Left lobe of liver (tissue), 2 donors: ENCODE measurements around the gene ACTBL2. TPM values are rescaled to one million over a fixed set of nuclear protein-coding genes. Genes with fewer than 3 reads are reported as not detected.
"Not testable (repeated sequence)": the region's sequence is repeated elsewhere in the genome, so short reads cannot be mapped to it uniquely, and the experiment has no call there.

Source experiments
- ATAC-seq: fragments of 200-7000 bp; cut with Tn5 transposase; one replicate; pipeline ENCODE4 v1.9.1; 2020; ENCODE audit warnings: mild to moderate bottlenecking, moderate library complexity
- DNase-seq: peaks from one replicate; pipeline ENCODE4 v3.0.0-alpha.2; 2020; ENCODE audit warnings: low spot score
- total RNA-seq: library from RNA; stranded (reverse); gene quantifications from one replicate; pipeline ENCODE4 v1.2.1, GENCODE V29; 2021
- donor health status: DM: no; HTN: no; CAD: no; lungs with moderate emphysema.
- donor health status: DM: no; HTN: yes; CAD: no.

Gene ACTBL2
- total RNA-seq, 1 donor from 2014 or later, result not detected

- ATAC-seq (peak; percentile 11), DNase-seq (no peak)
Measured at GRCh38 chr5:57494104-57495098, 11.8 kb upstream of the ACTBL2 start.

- DNase-seq, result no peak
- ATAC-seq, result no peak
Measured at GRCh38 chr5:57493034-57493433, 10.4 kb upstream of the ACTBL2 start.

- ATAC-seq, result no peak
- no peak for DNase-seq
Measured at GRCh38 chr5:57492632-57493031, 10.0 kb upstream of the ACTBL2 start.

GRCh38 chr5:57491369-57491965 lies 8.9 kb upstream of the ACTBL2 start:
- ATAC-seq, result no peak

GRCh38 chr5:57488215-57488955 lies 5.8 kb upstream of the ACTBL2 start:
- peak; percentile 31 for ATAC-seq

More at GRCh38 chr5:57491369-57491965, 8.9 kb upstream of the ACTBL2 start:
- no peak for DNase-seq

GRCh38 chr5:57486027-57486602 lies 3.5 kb upstream of the ACTBL2 start:
- no peak for DNase-seq
- no peak for ATAC-seq

More at GRCh38 chr5:57488215-57488955, 5.8 kb upstream of the ACTBL2 start:
- DNase-seq, result no peak

- DNase-seq, result no peak
- no peak for ATAC-seq
Measured at GRCh38 chr5:57478826-57479225, 3.8 kb downstream of the ACTBL2 start.

- DNase-seq, result no peak
- no peak for ATAC-seq
Measured at GRCh38 chr5:57476601-57477056, 6.0 kb downstream of the ACTBL2 start.

GRCh38 chr5:57470339-57470738 lies 12.3 kb downstream of the ACTBL2 start:
- ATAC-seq (no peak), DNase-seq (no peak)

- ATAC-seq, result no peak
- no peak for DNase-seq
Measured at GRCh38 chr5:57468481-57469163, 14.0 kb downstream of the ACTBL2 start.

- ATAC-seq, result no peak
Measured at GRCh38 chr5:57466544-57466943, 16.1 kb downstream of the ACTBL2 start.

GRCh38 chr5:57460056-57460455 lies 22.6 kb downstream of the ACTBL2 start:
- ATAC-seq, DNase-seq: not testable (repeated sequence)

More at GRCh38 chr5:57466544-57466943, 16.1 kb downstream of the ACTBL2 start:
- DNase-seq, result no peak

- DNase-seq (no peak), ATAC-seq (no peak)
Measured at GRCh38 chr5:57458443-57458842, 24.2 kb downstream of the ACTBL2 start.

GRCh38 chr5:57456531-57457135 lies 26.0 kb downstream of the ACTBL2 start:
- DNase-seq, result no peak
- no peak for ATAC-seq

GRCh38 chr5:57455511-57456455 lies 26.8 kb downstream of the ACTBL2 start:
- ATAC-seq (no peak), DNase-seq (no peak)

- DNase-seq, result no peak
- ATAC-seq, result no peak
Measured at GRCh38 chr5:57454896-57455295, 27.7 kb downstream of the ACTBL2 start.

GRCh38 chr5:57453728-57454127 lies 28.9 kb downstream of the ACTBL2 start:
- ATAC-seq, result no peak
- no peak for DNase-seq

- ATAC-seq (no peak), DNase-seq (no peak)
Measured at GRCh38 chr5:57452885-57453284, 29.7 kb downstream of the ACTBL2 start.
